ENCODE measurements around the gene CA12. TPM values are rescaled to one million over a fixed set of nuclear protein-coding genes. Genes with fewer than 3 reads are reported as not detected.

The CA12 gene
- total and polyA plus RNA-seq, 9 of the 15 experiments (the other 6 are each of a cell fraction or from before 2014, with no cell fraction given): 0.01 to 0.78 (median 0.15) TPM; not detected in 1

DNA sequence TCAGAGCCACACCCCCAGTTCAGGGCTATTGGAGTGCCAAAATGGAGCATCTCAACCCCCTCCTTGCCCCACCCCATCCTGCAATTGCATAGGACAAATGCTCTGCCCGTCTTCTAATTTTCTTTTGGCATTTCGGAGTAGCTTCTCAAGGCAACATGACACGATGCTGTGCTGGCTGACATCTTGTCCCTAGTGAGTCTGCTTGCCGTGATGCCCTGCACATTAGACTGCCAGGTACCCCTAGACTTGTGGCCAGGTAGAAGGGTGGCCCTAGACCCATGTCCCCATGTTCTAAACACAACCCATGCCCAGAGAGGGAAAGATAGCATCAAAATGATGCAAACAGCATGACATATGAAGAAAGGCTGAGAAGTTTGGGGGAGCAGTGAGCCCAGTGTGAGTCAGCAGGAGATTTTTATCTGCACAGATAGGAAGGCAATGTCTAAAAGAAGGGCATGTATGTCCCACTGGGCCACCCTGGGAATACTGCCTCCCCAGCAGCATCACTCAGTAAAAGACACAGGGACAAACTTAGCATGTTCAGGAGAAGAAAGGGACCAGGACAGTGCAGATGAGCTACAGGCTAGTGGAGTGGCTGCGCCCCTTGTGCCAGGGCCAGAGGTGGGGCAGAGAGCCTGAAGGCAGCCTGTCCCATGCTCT is 36.8 kb downstream of the CA12 start (continued):
- TF ChIP-seq RFX7 (CRISPR knock-in tag; IDR thresholded peaks at IDR 0.05) (no peak), ZNF217 (CRISPR knock-in tag; IDR thresholded peaks at IDR 0.05) (no peak), SRSF7 (optimal IDR thresholded peaks at IDR 0.05; ENCODE audit: low read depth, low read length) (no peak), SOX6 (IDR thresholded peaks at IDR 0.05) (peak; percentile 70; the same call in 1 of the 2 replicates), C11orf30 (IDR thresholded peaks at IDR 0.05; ENCODE audit: low read depth) (peak; percentile 75; the same call in 1 of the 2 replicates), ZNF224 (CRISPR knock-in tag; IDR thresholded peaks at IDR 0.05) (no peak), ZNF76 (CRISPR knock-in tag; IDR thresholded peaks at IDR 0.05; ENCODE audit: borderline replicate concordance) (peak; percentile 53; the same call in 1 of the 2 replicates), ZNF146 (CRISPR knock-in tag; IDR thresholded peaks at IDR 0.05; ENCODE audit: unreplicated experiment) (no peak), TSC22D4 (tag; IDR thresholded peaks at IDR 0.05) (no peak), CCNT2 (IDR thresholded peaks at IDR 0.05; ENCODE audit: borderline replicate concordance, extremely low read depth, insufficient read length, low read depth, low read length) (no peak), TEAD2 (tag; IDR thresholded peaks at IDR 0.05) (no peak), MEIS2 (IDR thresholded peaks at IDR 0.05; ENCODE audit: partially characterized antibody) (peak; percentile 21), NFIX (CRISPR knock-in tag; IDR thresholded peaks at IDR 0.05; ENCODE audit: low read depth) (no peak), ZNF583 (CRISPR knock-in tag; IDR thresholded peaks at IDR 0.05) (0 out of 2 replicates have a peak, but pooled peaks have one; percentile 80), SLC30A9 (CRISPR knock-in tag; IDR thresholded peaks at IDR 0.05) (no peak), RAD51 (IDR thresholded peaks at IDR 0.05; ENCODE audit: borderline replicate concordance, low read depth) (no peak), ARHGAP35 (IDR thresholded peaks at IDR 0.05; ENCODE audit: partially characterized antibody) (no peak), HLTF (IDR thresholded peaks at IDR 0.05) (no peak)
- TF ChIP-seq, protein P1, sequence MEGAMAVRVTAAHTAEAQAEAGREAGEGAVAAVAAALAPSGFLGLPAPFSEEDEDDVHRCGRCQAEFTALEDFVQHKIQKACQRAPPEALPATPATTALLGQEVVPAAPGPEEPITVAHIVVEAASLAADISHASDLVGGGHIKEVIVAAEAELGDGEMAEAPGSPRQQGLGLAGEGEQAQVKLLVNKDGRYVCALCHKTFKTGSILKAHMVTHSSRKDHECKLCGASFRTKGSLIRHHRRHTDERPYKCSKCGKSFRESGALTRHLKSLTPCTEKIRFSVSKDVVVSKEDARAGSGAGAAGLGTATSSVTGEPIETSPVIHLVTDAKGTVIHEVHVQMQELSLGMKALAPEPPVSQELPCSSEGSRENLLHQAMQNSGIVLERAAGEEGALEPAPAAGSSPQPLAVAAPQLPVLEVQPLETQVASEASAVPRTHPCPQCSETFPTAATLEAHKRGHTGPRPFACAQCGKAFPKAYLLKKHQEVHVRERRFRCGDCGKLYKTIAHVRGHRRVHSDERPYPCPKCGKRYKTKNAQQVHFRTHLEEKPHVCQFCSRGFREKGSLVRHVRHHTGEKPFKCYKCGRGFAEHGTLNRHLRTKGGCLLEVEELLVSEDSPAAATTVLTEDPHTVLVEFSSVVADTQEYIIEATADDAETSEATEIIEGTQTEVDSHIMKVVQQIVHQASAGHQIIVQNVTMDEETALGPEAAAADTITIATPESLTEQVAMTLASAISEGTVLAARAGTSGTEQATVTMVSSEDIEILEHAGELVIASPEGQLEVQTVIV (CRISPR knock-in tag; IDR thresholded peaks at IDR 0.05; ENCODE audit: borderline replicate concordance): no peak
- TF ChIP-seq, protein P2, sequence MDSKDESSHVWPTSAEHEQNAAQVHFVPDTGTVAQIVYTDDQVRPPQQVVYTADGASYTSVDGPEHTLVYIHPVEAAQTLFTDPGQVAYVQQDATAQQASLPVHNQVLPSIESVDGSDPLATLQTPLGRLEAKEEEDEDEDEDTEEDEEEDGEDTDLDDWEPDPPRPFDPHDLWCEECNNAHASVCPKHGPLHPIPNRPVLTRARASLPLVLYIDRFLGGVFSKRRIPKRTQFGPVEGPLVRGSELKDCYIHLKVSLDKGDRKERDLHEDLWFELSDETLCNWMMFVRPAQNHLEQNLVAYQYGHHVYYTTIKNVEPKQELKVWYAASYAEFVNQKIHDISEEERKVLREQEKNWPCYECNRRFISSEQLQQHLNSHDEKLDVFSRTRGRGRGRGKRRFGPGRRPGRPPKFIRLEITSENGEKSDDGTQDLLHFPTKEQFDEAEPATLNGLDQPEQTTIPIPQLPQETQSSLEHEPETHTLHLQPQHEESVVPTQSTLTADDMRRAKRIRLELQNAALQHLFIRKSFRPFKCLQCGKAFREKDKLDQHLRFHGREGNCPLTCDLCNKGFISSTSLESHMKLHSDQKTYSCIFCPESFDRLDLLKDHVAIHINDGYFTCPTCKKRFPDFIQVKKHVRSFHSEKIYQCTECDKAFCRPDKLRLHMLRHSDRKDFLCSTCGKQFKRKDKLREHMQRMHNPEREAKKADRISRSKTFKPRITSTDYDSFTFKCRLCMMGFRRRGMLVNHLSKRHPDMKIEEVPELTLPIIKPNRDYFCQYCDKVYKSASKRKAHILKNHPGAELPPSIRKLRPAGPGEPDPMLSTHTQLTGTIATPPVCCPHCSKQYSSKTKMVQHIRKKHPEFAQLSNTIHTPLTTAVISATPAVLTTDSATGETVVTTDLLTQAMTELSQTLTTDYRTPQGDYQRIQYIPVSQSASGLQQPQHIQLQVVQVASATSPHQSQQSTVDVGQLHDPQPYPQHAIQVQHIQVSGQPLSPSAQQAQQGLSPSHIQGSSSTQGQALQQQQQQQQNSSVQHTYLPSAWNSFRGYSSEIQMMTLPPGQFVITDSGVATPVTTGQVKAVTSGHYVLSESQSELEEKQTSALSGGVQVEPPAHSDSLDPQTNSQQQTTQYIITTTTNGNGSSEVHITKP (IDR thresholded peaks at IDR 0.05; ENCODE audit: partially characterized antibody): no peak
- TF ChIP-seq, protein P3, sequence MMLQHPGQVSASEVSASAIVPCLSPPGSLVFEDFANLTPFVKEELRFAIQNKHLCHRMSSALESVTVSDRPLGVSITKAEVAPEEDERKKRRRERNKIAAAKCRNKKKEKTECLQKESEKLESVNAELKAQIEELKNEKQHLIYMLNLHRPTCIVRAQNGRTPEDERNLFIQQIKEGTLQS (IDR thresholded peaks at IDR 0.05): peak; percentile 97
- TF ChIP-seq, protein P3 (CRISPR knock-in tag; conservative IDR thresholded peaks at IDR 0.05): peak; percentile 67
